MCF 10A (cell line): ENCODE results near the gene GPC5. TPM values are rescaled to one million over a fixed set of nuclear protein-coding genes. Genes with fewer than 3 reads are reported as not detected.

Source experiments
- BruUV-seq: library from RNA; stranded (reverse); fragments of 400-500 nt; replicated peaks from 2 replicates; lab custom pipeline; 2021; lab: Mats Ljungman, UMichigan
- CTCF ChIA-PET: fragments of 300-600 bp; sonication (Branson Sonifier 250); formaldehyde crosslinking; extraction: SDS; loops from one replicate; lab custom pipeline; 2021; ENCODE audit warnings: antibody characterized with exemption, inconsistent platforms; lab: Yijun Ruan, JAX
- POLR2A ChIA-PET: fragments of 300-600, 350-650 bp; sonication (Branson Sonifier 250); formaldehyde crosslinking; extraction: SDS; loops from one replicate; lab custom pipeline; 2020; ENCODE audit warnings: antibody characterized with exemption, inconsistent platforms; lab: Yijun Ruan, JAX
- DNase-seq: peaks from one replicate; pipeline ENCODE4 v3.0.0-alpha.2; 2018; ENCODE audit not compliant: unreplicated experiment
- H3K27ac Mint-ChIP-seq: one replicate; pipeline ENCODE4 v1.8.0; 2022; ENCODE audit warnings: mild to moderate bottlenecking, low read depth, mixed read lengths; ENCODE audit not compliant: unreplicated experiment
- H3K27me3 Mint-ChIP-seq: one replicate; pipeline ENCODE4 v1.8.0; 2022; ENCODE audit warnings: mixed read lengths; ENCODE audit not compliant: insufficient read depth, unreplicated experiment
- H3K36me3 Mint-ChIP-seq: one replicate; pipeline ENCODE4 v1.8.0; 2022; ENCODE audit warnings: mild to moderate bottlenecking, moderate library complexity, mixed read lengths; ENCODE audit not compliant: insufficient read depth, unreplicated experiment
- H3K4me1 Mint-ChIP-seq: one replicate; pipeline ENCODE4 v1.8.0; 2022; ENCODE audit warnings: mixed read lengths; ENCODE audit not compliant: insufficient read depth, unreplicated experiment
- H3K4me3 Mint-ChIP-seq: one replicate; pipeline ENCODE4 v1.8.0; 2022; ENCODE audit warnings: mild to moderate bottlenecking, moderate library complexity, mixed read lengths; ENCODE audit not compliant: unreplicated experiment
- H3K9me3 Mint-ChIP-seq: one replicate; pipeline ENCODE4 v1.8.0; 2022; ENCODE audit warnings: mixed read lengths; ENCODE audit not compliant: unreplicated experiment
- CTCF ChIP-seq: fragments of 200-600 bp; IDR thresholded peaks from one replicate; pipeline ENCODE4 v1.8.0; 2022; ENCODE audit warnings: antibody characterized with exemption, mild to moderate bottlenecking; ENCODE audit not compliant: unreplicated experiment
- intact Hi-C: fragments of 100-400 bp; cut with micrococcal nuclease; formaldehyde crosslinking; loops from 2 replicates; pipeline ENCODE4 v1.14.1; 2022
- total RNA-seq: library from RNA; stranded (reverse); gene quantifications from 2 replicates; pipeline ENCODE4 v1.2.3, GENCODE V29; 2022

GPC5 gene
- total RNA-seq, 1 experiment from 2014 or later: not detected

GRCh38 chr13:92488249-92488852 is 1089.9 kb downstream of the GPC5 start:
- DNase-seq: no peak
- Mint-ChIP-seq H3K9me3 (no peaks in the 10 kb centered on the region), H3K27me3 (no peaks in the 10 kb centered on the region), H3K36me3 (no peaks in the 10 kb centered on the region), H3K4me1 (no peaks in the 10 kb centered on the region), H3K27ac (no peak overlapping the region), H3K4me3 (no peak overlapping the region)
- POLR2A ChIA-PET: no interaction called here
- CTCF ChIA-PET: no interaction called here
- intact Hi-C loops: no loop called here
- TF ChIP-seq CTCF: no peak
- no TSS peak for BruUV-seq

- intact Hi-C loops: no loop called here
- H3K27me3 Mint-ChIP-seq: no peaks in the 10 kb centered on the region
- no peak for DNase-seq
- H3K9me3 Mint-ChIP-seq: no peaks in the 10 kb centered on the region
- no peaks in the 10 kb centered on the region for H3K36me3 Mint-ChIP-seq
- H3K4me1 Mint-ChIP-seq: no peaks in the 10 kb centered on the region
- POLR2A ChIA-PET: no interaction called here
- CTCF ChIA-PET: no interaction called here
- no peak overlapping the region for H3K4me3 Mint-ChIP-seq
- no peak for TF ChIP-seq CTCF
- no TSS peak for BruUV-seq
- H3K27ac Mint-ChIP-seq: no peak overlapping the region
These were observed 1093.4 kb downstream of the GPC5 start for GRCh38 chr13:92491839-92492238.

- no peak for TF ChIP-seq CTCF
- POLR2A ChIA-PET: no interaction called here
These were observed 1096.5 kb downstream of the GPC5 start for GRCh38 chr13:92494915-92495314.

GRCh38 chr13:92500192-92500591 is 1101.8 kb downstream of the GPC5 start:
- Mint-ChIP-seq H3K27me3 (no peaks in the 10 kb centered on the region), H3K27ac (no peak overlapping the region), H3K36me3 (no peaks in the 10 kb centered on the region), H3K9me3 (no peaks in the 10 kb centered on the region), H3K4me1 (no peaks in the 10 kb centered on the region), H3K4me3 (no peak overlapping the region)
- no TSS peak for BruUV-seq
- intact Hi-C loops: no loop called here
- CTCF ChIA-PET: interaction anchor here (1.3 kb wide), 1 partner anchor 18 kb away, joined by 3 read pairs; no protein-coding TSS in a partner anchor
- TF ChIP-seq CTCF: no peak
- POLR2A ChIA-PET: no interaction called here
- DNase-seq: no peak

More at GRCh38 chr13:92494915-92495314, 1096.5 kb downstream of the GPC5 start:
- Mint-ChIP-seq H3K4me1 (no peaks in the 10 kb centered on the region), H3K36me3 (no peaks in the 10 kb centered on the region), H3K27ac (no peak overlapping the region), H3K27me3 (no peaks in the 10 kb centered on the region), H3K4me3 (no peak overlapping the region), H3K9me3 (no peaks in the 10 kb centered on the region)
- BruUV-seq: no TSS peak
- CTCF ChIA-PET: no interaction called here
- intact Hi-C loops: no loop called here
- DNase-seq: no peak
